Measurements from ENCODE around the gene CD300LG.

DNA sequence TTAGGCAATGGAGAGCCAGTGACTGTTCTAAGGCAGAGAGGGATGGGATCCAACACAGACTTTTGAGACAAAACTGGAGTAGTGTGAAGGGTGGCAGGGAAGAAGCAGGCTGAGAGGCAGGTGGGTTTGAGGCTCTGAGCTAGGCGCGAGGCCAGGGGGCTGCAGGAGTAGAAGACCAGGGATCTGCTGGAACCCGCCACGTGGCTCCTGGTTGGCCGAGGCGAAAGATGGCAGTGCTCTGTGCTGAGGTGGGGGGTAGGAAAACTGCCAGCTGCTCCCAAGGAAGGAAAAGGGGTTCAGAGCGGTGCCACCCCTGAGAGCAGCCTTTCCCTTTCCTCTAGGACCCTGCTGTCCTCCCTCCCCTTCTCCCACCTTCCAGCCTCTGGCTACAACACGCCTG is 5.6 kb downstream of the CD300LG start:
- TF ChIP-seq, protein P1, sequence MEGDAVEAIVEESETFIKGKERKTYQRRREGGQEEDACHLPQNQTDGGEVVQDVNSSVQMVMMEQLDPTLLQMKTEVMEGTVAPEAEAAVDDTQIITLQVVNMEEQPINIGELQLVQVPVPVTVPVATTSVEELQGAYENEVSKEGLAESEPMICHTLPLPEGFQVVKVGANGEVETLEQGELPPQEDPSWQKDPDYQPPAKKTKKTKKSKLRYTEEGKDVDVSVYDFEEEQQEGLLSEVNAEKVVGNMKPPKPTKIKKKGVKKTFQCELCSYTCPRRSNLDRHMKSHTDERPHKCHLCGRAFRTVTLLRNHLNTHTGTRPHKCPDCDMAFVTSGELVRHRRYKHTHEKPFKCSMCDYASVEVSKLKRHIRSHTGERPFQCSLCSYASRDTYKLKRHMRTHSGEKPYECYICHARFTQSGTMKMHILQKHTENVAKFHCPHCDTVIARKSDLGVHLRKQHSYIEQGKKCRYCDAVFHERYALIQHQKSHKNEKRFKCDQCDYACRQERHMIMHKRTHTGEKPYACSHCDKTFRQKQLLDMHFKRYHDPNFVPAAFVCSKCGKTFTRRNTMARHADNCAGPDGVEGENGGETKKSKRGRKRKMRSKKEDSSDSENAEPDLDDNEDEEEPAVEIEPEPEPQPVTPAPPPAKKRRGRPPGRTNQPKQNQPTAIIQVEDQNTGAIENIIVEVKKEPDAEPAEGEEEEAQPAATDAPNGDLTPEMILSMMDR (IDR thresholded peaks at IDR 0.05; ENCODE audit: insufficient read depth, low read length, poor library complexity, severe bottlenecking), result no peak
- no peak for TF ChIP-seq EZH2phosphoT487 (conservative IDR thresholded peaks at IDR 0.05; ENCODE audit: low read length)
